GM18526 (cell line): ENCODE measurements around the gene MAGI1.

Source experiments
- POLR2A ChIP-seq: IDR thresholded peaks from 3 replicates; pipeline ENCODE4 v1.6.1; 2011; ENCODE audit not compliant: insufficient read length; ENCODE audit errors: extremely low read depth

The MAGI1 gene

DNA sequence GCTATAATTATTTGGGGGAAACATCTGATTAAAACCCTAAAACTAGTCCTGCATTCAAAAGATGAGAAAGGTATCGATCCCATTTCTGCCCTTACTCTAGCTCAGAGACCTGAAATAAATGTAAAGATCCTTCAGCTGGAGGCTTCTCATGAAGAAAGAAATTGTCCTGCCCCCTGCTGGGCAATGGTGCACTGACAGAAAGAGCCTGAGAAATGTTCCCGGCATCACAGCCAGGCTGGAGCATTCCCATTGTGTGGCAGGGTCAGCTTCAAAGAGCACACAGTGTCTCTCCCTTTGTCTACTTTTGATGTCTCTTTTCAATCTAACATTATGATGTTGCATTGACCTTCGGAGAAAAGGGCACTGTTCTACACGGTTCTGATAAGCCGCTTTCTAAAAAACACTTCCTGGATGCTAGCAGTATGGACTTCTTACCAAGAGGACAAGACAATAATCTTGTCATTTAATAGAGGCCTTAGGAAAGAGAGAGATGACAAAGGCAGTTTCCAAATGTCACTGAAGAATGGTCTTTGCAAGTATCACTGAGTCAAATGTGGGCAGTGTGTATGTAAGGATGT, 287.5 kb downstream of the MAGI1 start:
- no peak for TF ChIP-seq POLR2A

- TF ChIP-seq POLR2A = no peak
Observed at GRCh38 chr3:65749066-65749465, 289.7 kb downstream of the MAGI1 start.

DNA sequence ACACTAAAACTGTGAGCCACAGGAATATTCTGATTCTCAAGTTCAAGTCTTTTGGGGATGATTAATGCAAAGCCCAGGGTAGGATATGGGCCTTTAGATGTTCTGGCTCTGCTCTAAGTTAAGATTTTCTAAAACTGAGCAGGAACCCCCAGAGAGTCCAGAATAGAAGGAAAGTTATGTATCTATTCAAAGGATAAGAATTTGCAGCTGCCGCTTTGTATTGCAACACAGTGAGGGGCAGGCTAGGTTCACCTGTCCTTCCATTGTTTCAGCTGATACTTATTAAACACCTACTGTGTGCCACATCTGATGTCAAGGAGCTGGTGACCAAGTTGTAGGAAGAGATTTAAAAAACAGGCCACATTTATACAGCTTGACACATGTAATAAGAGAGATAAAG, 290.4 kb downstream of the MAGI1 start:
- no peak for TF ChIP-seq POLR2A

DNA sequence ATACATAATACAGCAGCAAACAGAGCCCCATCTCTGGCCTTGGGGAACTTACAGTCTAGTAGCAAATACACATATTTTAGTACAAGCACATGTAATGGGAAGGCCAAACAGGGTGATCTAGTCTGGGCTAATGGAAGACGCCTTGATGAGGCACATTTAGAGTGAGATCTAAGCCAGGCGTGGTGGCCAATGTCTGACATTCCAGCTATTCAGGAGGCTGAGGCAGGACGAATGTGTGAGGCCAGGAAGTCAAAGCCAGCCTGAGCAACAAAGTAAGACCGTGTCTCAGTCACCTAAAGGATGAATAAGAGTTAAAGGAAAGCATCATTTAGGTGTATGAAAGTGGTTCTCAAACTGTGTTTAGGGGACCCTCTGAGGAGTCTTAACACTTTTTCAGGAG, 291.9 kb downstream of the MAGI1 start:
- no peak for TF ChIP-seq POLR2A

- no peak for TF ChIP-seq POLR2A
Observed at GRCh38 chr3:65745306-65745705, 293.4 kb downstream of the MAGI1 start.

DNA sequence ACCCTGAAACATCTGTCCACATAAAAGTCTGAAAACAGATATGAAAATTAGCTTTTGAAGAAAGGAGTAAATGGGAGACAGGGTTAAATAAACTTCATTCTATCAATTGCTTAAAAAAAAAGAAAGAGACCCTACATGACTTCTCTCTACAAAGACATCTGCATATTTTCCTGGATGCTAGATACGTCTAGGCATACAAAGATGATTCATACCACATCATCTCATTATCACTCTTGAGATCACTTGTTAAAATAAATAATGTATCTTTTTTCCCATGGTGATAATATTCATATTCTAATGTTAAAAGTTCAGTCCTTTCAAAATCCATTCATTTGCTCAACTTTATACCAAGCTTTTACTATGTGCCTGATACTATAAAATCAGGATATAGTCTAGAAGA, 295.8 kb downstream of the MAGI1 start:
- TF ChIP-seq POLR2A = no peak

DNA sequence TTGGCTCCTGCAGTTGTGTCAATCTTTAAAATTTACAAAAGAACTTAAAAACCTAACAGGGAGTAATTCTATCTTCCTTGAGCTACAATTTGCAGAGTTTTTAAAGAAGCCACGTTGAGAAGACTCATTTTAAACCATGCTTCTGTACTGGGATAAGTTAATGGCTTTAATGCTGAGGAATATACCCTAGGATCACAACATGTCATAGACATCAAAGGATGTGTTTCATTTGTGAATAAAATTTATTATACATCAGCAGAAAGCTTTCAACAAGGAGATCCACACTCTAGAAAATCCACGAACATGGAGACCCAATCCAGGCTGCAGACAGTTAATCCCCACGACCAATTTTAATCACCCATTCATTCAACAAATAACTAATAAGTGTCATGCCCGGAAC, 297.2 kb downstream of the MAGI1 start:
- no peak for TF ChIP-seq POLR2A

DNA sequence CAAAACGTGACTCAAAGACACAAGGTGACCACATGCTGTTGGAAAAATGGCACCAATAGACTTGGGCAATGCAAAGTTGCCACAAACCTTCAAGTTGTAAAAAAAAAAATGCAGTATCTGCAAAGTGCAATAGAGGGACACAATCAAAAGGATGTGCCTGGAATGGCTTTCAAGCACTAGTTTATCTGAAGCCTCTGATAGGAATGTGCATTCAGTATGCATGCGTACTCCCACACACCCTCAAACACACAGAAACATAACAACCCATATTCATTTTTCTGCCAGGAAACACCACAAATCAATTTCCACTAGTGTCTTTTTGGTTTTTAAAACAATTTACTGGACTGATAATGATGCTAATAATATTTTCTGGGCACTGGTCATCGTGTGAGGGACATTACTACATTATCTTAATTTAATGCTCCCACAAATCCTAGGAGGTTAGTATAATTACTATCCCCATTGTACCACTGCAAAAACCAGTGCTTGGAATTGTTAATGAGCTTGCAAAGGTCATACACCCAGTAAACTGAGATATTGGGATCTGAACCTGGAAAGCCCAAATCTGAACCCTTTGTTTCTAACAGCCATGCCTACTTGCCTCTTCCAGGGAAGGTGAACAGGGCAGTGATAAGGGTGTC, 298.7 kb downstream of the MAGI1 start:
- TF ChIP-seq POLR2A = no peak

GRCh38 chr3:65734792-65735191, 303.9 kb downstream of the MAGI1 start:
- TF ChIP-seq POLR2A = no peak

- TF ChIP-seq POLR2A = no peak
Observed at GRCh38 chr3:65734382-65734781, 304.3 kb downstream of the MAGI1 start.

GRCh38 chr3:65733459-65733858, 305.3 kb downstream of the MAGI1 start:
- no peak for TF ChIP-seq POLR2A

DNA sequence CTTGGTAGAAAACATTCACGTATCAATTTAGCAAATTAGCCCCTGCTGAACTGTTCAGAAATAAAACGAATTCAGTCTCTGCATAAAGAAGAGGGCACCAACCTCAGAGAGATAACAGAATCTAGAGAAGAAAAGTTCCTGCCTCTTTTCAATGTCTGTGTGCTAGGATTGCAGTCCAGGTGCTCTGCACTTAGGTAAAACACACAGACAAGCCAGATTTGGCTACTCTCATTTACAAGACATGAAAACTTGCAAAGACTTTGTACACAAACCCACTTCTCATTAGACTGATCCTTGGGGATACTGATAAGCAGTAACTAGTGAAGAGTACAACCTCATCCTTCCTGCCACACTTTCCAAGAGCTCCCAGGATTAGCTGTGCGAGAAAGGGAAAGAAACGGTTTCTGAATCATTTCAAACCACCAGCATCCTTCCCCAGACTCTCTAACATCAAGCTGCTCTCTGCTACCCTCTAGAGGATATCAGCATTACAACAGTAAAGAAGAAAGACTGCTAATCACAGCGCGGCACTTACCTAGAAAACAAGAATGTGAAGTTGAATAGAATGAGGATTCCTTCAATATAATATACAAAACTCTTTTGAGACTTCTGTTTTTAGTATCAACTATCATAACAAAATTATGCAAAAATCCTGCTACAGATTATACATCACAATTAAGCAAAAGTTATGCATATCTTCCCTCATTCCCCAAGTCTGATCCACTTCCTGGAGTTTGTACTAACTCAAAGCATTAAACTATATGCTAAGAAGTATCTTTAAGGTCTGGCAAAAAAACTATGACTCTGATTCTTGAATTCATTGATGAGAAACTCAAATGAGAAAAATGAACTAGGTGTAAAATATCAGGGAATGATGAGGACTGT, 306.4 kb downstream of the MAGI1 start:
- TF ChIP-seq POLR2A = no peak

- TF ChIP-seq POLR2A = no peak
Observed at GRCh38 chr3:65730449-65730848, 308.3 kb downstream of the MAGI1 start.

DNA sequence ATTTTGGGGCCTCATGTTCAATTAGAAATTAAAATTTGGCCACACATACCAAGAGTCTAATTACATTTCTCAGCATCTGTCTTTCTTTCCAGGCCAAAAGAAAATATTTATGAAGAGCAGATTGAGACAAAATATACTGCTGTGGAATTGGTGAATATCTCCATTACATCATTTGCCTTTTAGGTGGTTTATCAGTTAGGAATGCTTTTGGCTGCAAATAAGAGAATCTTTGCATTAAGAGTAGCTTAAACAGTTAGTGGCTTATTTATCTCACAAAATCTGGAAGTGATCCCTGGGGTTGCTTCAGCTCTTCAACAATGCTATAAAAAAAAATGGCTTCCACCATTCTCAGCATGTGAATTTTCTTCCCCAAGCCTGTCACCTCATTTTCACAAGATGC, 308.7 kb downstream of the MAGI1 start:
- TF ChIP-seq POLR2A = no peak

GRCh38 chr3:65729555-65729954, 309.2 kb downstream of the MAGI1 start:
- TF ChIP-seq POLR2A = no peak

DNA sequence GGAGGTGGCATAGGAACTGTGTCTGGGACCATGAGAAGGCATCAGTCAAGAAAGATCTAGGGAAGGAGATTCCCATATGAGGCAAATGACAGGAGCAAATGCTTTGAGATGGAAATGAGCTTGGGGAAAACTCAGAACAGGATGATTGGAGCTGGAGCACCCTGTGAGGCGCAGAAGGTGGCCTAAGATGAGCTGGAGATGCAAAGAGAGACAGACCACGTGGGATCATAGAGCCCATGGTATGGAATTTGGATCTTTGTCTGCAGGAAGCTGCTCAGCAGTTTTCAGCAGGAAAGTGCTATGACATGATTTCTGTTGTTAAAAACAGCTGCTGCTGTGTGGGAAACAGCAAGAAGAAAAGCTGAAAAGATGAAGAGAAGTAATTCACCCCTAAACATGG, 310.6 kb downstream of the MAGI1 start:
- TF ChIP-seq POLR2A = no peak
